ENCODE results near the gene RIMS1. TPM values are rescaled to one million over a fixed set of nuclear protein-coding genes. Genes with fewer than 3 reads are reported as not detected.
"Not testable (repeated sequence)": the region's sequence is repeated elsewhere in the genome, so short reads cannot be mapped to it uniquely, and the experiment has no call there.

Gene RIMS1
- total RNA-seq, 5 donors from 2014 or later (not counting 1 experiment from before 2014, with no cell fraction given): not detected

GRCh38 chr6:72002415-72002814 is 116.1 kb downstream of the RIMS1 start:
- H3K27me3 Mint-ChIP-seq: no peaks in the 10 kb centered on the region
- no peak overlapping the region for H3K4me3 Mint-ChIP-seq
- POLR2A ChIA-PET: no interaction called here
- no peak for DNase-seq
- no peaks in the 10 kb centered on the region for H3K36me3 ChIP-seq (ENCODE audit: control insufficient read depth in 2 of 2, extremely low read depth in 1 of 2, insufficient read depth in 1 of 2, low read length in 1 of 2)
- no peaks in the 10 kb centered on the region for H3K4me1 Mint-ChIP-seq
- no peaks in the 10 kb centered on the region for H3K36me3 Mint-ChIP-seq
- no peaks in the 10 kb centered on the region for H3K9me3 ChIP-seq
- no peak overlapping the region for H3K27ac Mint-ChIP-seq
- H3K27me3 ChIP-seq (replicated peaks in 1 of 2; ENCODE audit: control insufficient read depth in 2 of 2, extremely low read depth in 1 of 2, insufficient read depth in 2 of 2, low read length in 1 of 2): no peaks in the 10 kb centered on the region
- WGBS (ENCODE audit: insufficient coverage): 75% methylated on average over 4 of the region's 4 CpGs
- H3K9me3 Mint-ChIP-seq: peaks cover 4 to 14% (median 14%) of the 10 kb centered on the region in 3 donors
- ATAC-seq (replicated peaks in 1 of 4): no peak
- H3K4me3 ChIP-seq (ENCODE audit: control insufficient read depth in 1 of 2, extremely low read depth in 1 of 2, low read length in 1 of 2): no peak overlapping the region
- H3K27ac ChIP-seq (ENCODE audit: low read length): no peak overlapping the region
- CTCF ChIA-PET: no interaction called here
- H3K4me1 ChIP-seq (ENCODE audit: control insufficient read depth in 1 of 2, extremely low read depth in 1 of 2, insufficient read depth in 2 of 2, low read length in 2 of 2): no peaks in the 10 kb centered on the region

- not testable (repeated sequence) for H3K27me3 Mint-ChIP-seq
Observed at GRCh38 chr6:72006591-72006990, 120.2 kb downstream of the RIMS1 start.

GRCh38 chr6:72022830-72023229 is 136.5 kb downstream of the RIMS1 start:
- no CpG with 5 or more reads among the region's 1 CpG for WGBS (ENCODE audit: insufficient coverage)
- ATAC-seq (replicated peaks in 1 of 4) (no peak), DNase-seq (no peak)
- Mint-ChIP-seq H3K4me3 (no peak overlapping the region), H3K9me3 (peaks cover 0 to 7% (median 5%) of the 10 kb centered on the region in 3 donors), H3K27me3 (no peaks in the 10 kb centered on the region), H3K36me3 (no peaks in the 10 kb centered on the region), H3K27ac (no peak overlapping the region), H3K4me1 (no peaks in the 10 kb centered on the region)
- no peaks in the 10 kb centered on the region for H3K36me3 ChIP-seq (ENCODE audit: control insufficient read depth in 2 of 2, extremely low read depth in 1 of 2, insufficient read depth in 1 of 2, low read length in 1 of 2)
- ChIA-PET CTCF (no interaction called here), POLR2A (no interaction called here)
- no peak overlapping the region for H3K4me3 ChIP-seq (ENCODE audit: control insufficient read depth in 1 of 2, extremely low read depth in 1 of 2, low read length in 1 of 2)
- no peak overlapping the region for H3K27ac ChIP-seq (ENCODE audit: low read length)
- H3K4me1 ChIP-seq (ENCODE audit: control insufficient read depth in 1 of 2, extremely low read depth in 1 of 2, insufficient read depth in 2 of 2, low read length in 2 of 2): no peaks in the 10 kb centered on the region
- no peaks in the 10 kb centered on the region for H3K27me3 ChIP-seq (replicated peaks in 1 of 2; ENCODE audit: control insufficient read depth in 2 of 2, extremely low read depth in 1 of 2, insufficient read depth in 2 of 2, low read length in 1 of 2)
- H3K9me3 ChIP-seq: no peaks in the 10 kb centered on the region

More at GRCh38 chr6:72006591-72006990, 120.2 kb downstream of the RIMS1 start:
- H3K9me3 ChIP-seq; H3K27ac ChIP-seq (ENCODE audit: low read length); H3K36me3 Mint-ChIP-seq; H3K36me3 ChIP-seq (ENCODE audit: control insufficient read depth in 2 of 2, extremely low read depth in 1 of 2, insufficient read depth in 1 of 2, low read length in 1 of 2); POLR2A ChIA-PET; ATAC-seq (replicated peaks in 1 of 4); DNase-seq; CTCF ChIA-PET; H3K4me1 ChIP-seq (ENCODE audit: control insufficient read depth in 1 of 2, extremely low read depth in 1 of 2, insufficient read depth in 2 of 2, low read length in 2 of 2); H3K4me3 Mint-ChIP-seq; H3K4me3 ChIP-seq (ENCODE audit: control insufficient read depth in 1 of 2, extremely low read depth in 1 of 2, low read length in 1 of 2); H3K27me3 ChIP-seq (replicated peaks in 1 of 2; ENCODE audit: control insufficient read depth in 2 of 2, extremely low read depth in 1 of 2, insufficient read depth in 2 of 2, low read length in 1 of 2); H3K4me1 Mint-ChIP-seq; H3K27ac Mint-ChIP-seq: not testable (repeated sequence)
- peaks cover 7 to 14% (median 14%) of the 10 kb centered on the region in 3 donors for H3K9me3 Mint-ChIP-seq
- WGBS (ENCODE audit: insufficient coverage): 92% methylated on average over 7 of the region's 9 CpGs

- Mint-ChIP-seq H3K9me3 (no peaks in the 10 kb centered on the region), H3K27ac (no peak overlapping the region), H3K27me3 (no peaks in the 10 kb centered on the region), H3K4me3 (no peak overlapping the region), H3K36me3 (no peaks in the 10 kb centered on the region), H3K4me1 (no peaks in the 10 kb centered on the region)
- Histone ChIP-seq H3K27ac (ENCODE audit: low read length) (no peak overlapping the region), H3K9me3 (no peaks in the 10 kb centered on the region), H3K4me1 (ENCODE audit: control insufficient read depth in 1 of 2, extremely low read depth in 1 of 2, insufficient read depth in 2 of 2, low read length in 2 of 2) (no peaks in the 10 kb centered on the region), H3K36me3 (ENCODE audit: control insufficient read depth in 2 of 2, extremely low read depth in 1 of 2, insufficient read depth in 1 of 2, low read length in 1 of 2) (no peaks in the 10 kb centered on the region), H3K4me3 (ENCODE audit: control insufficient read depth in 1 of 2, extremely low read depth in 1 of 2, low read length in 1 of 2) (no peak overlapping the region), H3K27me3 (replicated peaks in 1 of 2; ENCODE audit: control insufficient read depth in 2 of 2, extremely low read depth in 1 of 2, insufficient read depth in 2 of 2, low read length in 1 of 2) (no peaks in the 10 kb centered on the region)
- CTCF ChIA-PET: no interaction called here
- WGBS (ENCODE audit: insufficient coverage): no CpG with 5 or more reads among the region's 2 CpGs
- POLR2A ChIA-PET: no interaction called here
- ATAC-seq (replicated peaks in 1 of 4) (no peak), DNase-seq (no peak)
Observed at GRCh38 chr6:72031471-72031870, 145.1 kb downstream of the RIMS1 start.

GRCh38 chr6:72032086-72032485 is 145.7 kb downstream of the RIMS1 start:
- Mint-ChIP-seq H3K27me3 (no peaks in the 10 kb centered on the region), H3K4me3 (no peak overlapping the region), H3K9me3 (no peaks in the 10 kb centered on the region), H3K27ac (no peak overlapping the region), H3K36me3 (no peaks in the 10 kb centered on the region), H3K4me1 (no peaks in the 10 kb centered on the region)
- no peak for ATAC-seq (replicated peaks in 1 of 4)
- Histone ChIP-seq H3K27me3 (replicated peaks in 1 of 2; ENCODE audit: control insufficient read depth in 2 of 2, extremely low read depth in 1 of 2, insufficient read depth in 2 of 2, low read length in 1 of 2) (no peaks in the 10 kb centered on the region), H3K27ac (ENCODE audit: low read length) (no peak overlapping the region), H3K4me3 (ENCODE audit: control insufficient read depth in 1 of 2, extremely low read depth in 1 of 2, low read length in 1 of 2) (no peak overlapping the region), H3K4me1 (ENCODE audit: control insufficient read depth in 1 of 2, extremely low read depth in 1 of 2, insufficient read depth in 2 of 2, low read length in 2 of 2) (no peaks in the 10 kb centered on the region), H3K9me3 (no peaks in the 10 kb centered on the region), H3K36me3 (ENCODE audit: control insufficient read depth in 2 of 2, extremely low read depth in 1 of 2, insufficient read depth in 1 of 2, low read length in 1 of 2) (no peaks in the 10 kb centered on the region)
- DNase-seq: no peak
- CTCF ChIA-PET: no interaction called here
- POLR2A ChIA-PET: no interaction called here
- WGBS (ENCODE audit: insufficient coverage): 80% methylated on average over 2 of the region's 2 CpGs

GRCh38 chr6:72035486-72035885 is 149.1 kb downstream of the RIMS1 start:
- H3K36me3 ChIP-seq (ENCODE audit: control insufficient read depth in 2 of 2, extremely low read depth in 1 of 2, insufficient read depth in 1 of 2, low read length in 1 of 2): no peaks in the 10 kb centered on the region
- Mint-ChIP-seq H3K36me3 (no peaks in the 10 kb centered on the region), H3K27ac (no peak overlapping the region), H3K4me1 (no peaks in the 10 kb centered on the region), H3K4me3 (no peak overlapping the region), H3K27me3 (no peaks in the 10 kb centered on the region), H3K9me3 (no peaks in the 10 kb centered on the region)
- H3K4me3 ChIP-seq (ENCODE audit: control insufficient read depth in 1 of 2, extremely low read depth in 1 of 2, low read length in 1 of 2): no peak overlapping the region
- H3K27ac ChIP-seq (ENCODE audit: low read length): no peak overlapping the region
- no peak for ATAC-seq (replicated peaks in 1 of 4)
- ChIA-PET CTCF (no interaction called here), POLR2A (no interaction called here)
- no peaks in the 10 kb centered on the region for H3K4me1 ChIP-seq (ENCODE audit: control insufficient read depth in 1 of 2, extremely low read depth in 1 of 2, insufficient read depth in 2 of 2, low read length in 2 of 2)
- H3K27me3 ChIP-seq (replicated peaks in 1 of 2; ENCODE audit: control insufficient read depth in 2 of 2, extremely low read depth in 1 of 2, insufficient read depth in 2 of 2, low read length in 1 of 2): no peaks in the 10 kb centered on the region
- DNase-seq: no peak
- H3K9me3 ChIP-seq: no peaks in the 10 kb centered on the region

- ChIA-PET POLR2A (no interaction called here), CTCF (no interaction called here)
- no peaks in the 10 kb centered on the region for H3K9me3 ChIP-seq
- H3K4me1 ChIP-seq (ENCODE audit: control insufficient read depth in 1 of 2, extremely low read depth in 1 of 2, insufficient read depth in 2 of 2, low read length in 2 of 2): no peaks in the 10 kb centered on the region
- Mint-ChIP-seq H3K27me3 (no peaks in the 10 kb centered on the region), H3K27ac (no peak overlapping the region), H3K36me3 (no peaks in the 10 kb centered on the region), H3K4me1 (no peaks in the 10 kb centered on the region), H3K9me3 (no peaks in the 10 kb centered on the region), H3K4me3 (no peak overlapping the region)
- H3K4me3 ChIP-seq (ENCODE audit: control insufficient read depth in 1 of 2, extremely low read depth in 1 of 2, low read length in 1 of 2): no peak overlapping the region
- no peak overlapping the region for H3K27ac ChIP-seq (ENCODE audit: low read length)
- no peaks in the 10 kb centered on the region for H3K27me3 ChIP-seq (replicated peaks in 1 of 2; ENCODE audit: control insufficient read depth in 2 of 2, extremely low read depth in 1 of 2, insufficient read depth in 2 of 2, low read length in 1 of 2)
- DNase-seq (no peak), ATAC-seq (replicated peaks in 1 of 4) (no peak)
- H3K36me3 ChIP-seq (ENCODE audit: control insufficient read depth in 2 of 2, extremely low read depth in 1 of 2, insufficient read depth in 1 of 2, low read length in 1 of 2): no peaks in the 10 kb centered on the region
- WGBS (ENCODE audit: insufficient coverage): no CpG with 5 or more reads among the region's 1 CpG
Observed at GRCh38 chr6:72035966-72036365, 149.6 kb downstream of the RIMS1 start.

Data from T-cell (primary cell).